Pulmonary artery endothelial cell (primary cell): ENCODE measurements around the gene AMBRA1. TPM values are rescaled to one million over a fixed set of nuclear protein-coding genes. Genes with fewer than 3 reads are reported as not detected.
"Not testable (repeated sequence)": the region's sequence is repeated elsewhere in the genome, so short reads cannot be mapped to it uniquely, and the experiment has no call there.

Experiments used
- DNase-seq: peaks from one replicate; pipeline ENCODE4 v3.0.0-alpha.2; 2011; ENCODE audit warnings: low read depth, low spot score
- total RNA-seq: library from RNA; depleted of rRNA; stranded (reverse); fragments of >200 nt; gene quantifications from 2 replicates; pipeline ENCODE4 v1.2.3, GENCODE V29; 2014

The AMBRA1 gene
- total RNA-seq, 1 donor from 2014 or later, result 16.7 TPM

GRCh38 chr11:46383974-46384701 lies 209.7 kb downstream of the AMBRA1 start:
- DNase-seq, result no peak

- DNase-seq, result no peak
Observed at GRCh38 chr11:46383404-46383758, 210.4 kb downstream of the AMBRA1 start.

- DNase-seq, result no peak
Observed at GRCh38 chr11:46382646-46383403, 211.0 kb downstream of the AMBRA1 start.

GRCh38 chr11:46381819-46382645 lies 211.8 kb downstream of the AMBRA1 start:
- DNase-seq, result no peak

GRCh38 chr11:46381048-46381818 lies 212.6 kb downstream of the AMBRA1 start, which contains the start of gene MDK:
TSS of gene MDK (plus strand) at chr11:46381669. CDS start at chr11:46382058, 389 bp downstream.
- no peak for DNase-seq

- no peak for DNase-seq
Observed at GRCh38 chr11:46380340-46381047, 213.3 kb downstream of the AMBRA1 start.

GRCh38 chr11:46379482-46380293 lies 214.1 kb downstream of the AMBRA1 start:
- DNase-seq, result not testable (repeated sequence)

GRCh38 chr11:46378811-46379481 lies 214.9 kb downstream of the AMBRA1 start:
- no peak for DNase-seq

GRCh38 chr11:46378296-46378695 lies 215.5 kb downstream of the AMBRA1 start:
- DNase-seq, result no peak

GRCh38 chr11:46377831-46378230 lies 216.0 kb downstream of the AMBRA1 start:
- DNase-seq, result no peak

GRCh38 chr11:46377290-46377689 lies 216.5 kb downstream of the AMBRA1 start:
- no peak for DNase-seq

GRCh38 chr11:46376258-46377050 lies 217.4 kb downstream of the AMBRA1 start:
- no peak for DNase-seq

GRCh38 chr11:46375392-46376101 lies 218.3 kb downstream of the AMBRA1 start:
- DNase-seq, result no peak

- no peak for DNase-seq
Observed at GRCh38 chr11:46374815-46375214, 219.0 kb downstream of the AMBRA1 start.

- no peak for DNase-seq
Observed at GRCh38 chr11:46373787-46374740, 219.8 kb downstream of the AMBRA1 start.

GRCh38 chr11:46372501-46372900 lies 221.3 kb downstream of the AMBRA1 start:
- not testable (repeated sequence) for DNase-seq
